Measurements from ENCODE around the gene C21orf91.

The C21orf91 gene

GRCh38 chr21:17813353-17813752 is 5.8 kb downstream of the C21orf91 start:
- Histone ChIP-seq H3K27me3 (no peaks in the 10 kb centered on the region), H3K4me1 (ENCODE audit: control insufficient read depth in 1 of 2, insufficient read depth in 1 of 2, low read depth in 1 of 2, low read length in 1 of 2) (peaks cover 16 to 17% of the 10 kb centered on the region in 2 experiments), H3K36me3 (peaks cover 72% of the 10 kb centered on the region), H3K9me3 (no peaks in the 10 kb centered on the region), H3K4me3 (ENCODE audit: low read depth in 1 of 2, low read length in 1 of 2) (no peak overlapping the region), H3K27ac (no peak overlapping the region)
- no peak for TF ChIP-seq CTCF (IDR thresholded peaks at IDR 0.05)

GRCh38 chr21:17805966-17806365 is 13.2 kb downstream of the C21orf91 start:
- Histone ChIP-seq H3K27me3 (no peaks in the 10 kb centered on the region), H3K36me3 (peaks cover 28% of the 10 kb centered on the region), H3K4me3 (ENCODE audit: low read depth in 1 of 2, low read length in 1 of 2) (no peak overlapping the region), H3K9me3 (no peaks in the 10 kb centered on the region), H3K4me1 (ENCODE audit: control insufficient read depth in 1 of 2, insufficient read depth in 1 of 2, low read depth in 1 of 2, low read length in 1 of 2) (no peaks in the 10 kb centered on the region), H3K27ac (no peak overlapping the region)
- TF ChIP-seq CTCF (IDR thresholded peaks at IDR 0.05): no peak

- H3K36me3 ChIP-seq: peaks cover 10% of the 10 kb centered on the region
- no peak overlapping the region for H3K27ac ChIP-seq
- H3K4me3 ChIP-seq (ENCODE audit: low read depth in 1 of 2, low read length in 1 of 2): no peak overlapping the region
Observed at GRCh38 chr21:17803536-17803935, 15.6 kb downstream of the C21orf91 start.

GRCh38 chr21:17802572-17802971 is 16.6 kb downstream of the C21orf91 start:
- no peak for TF ChIP-seq CTCF (IDR thresholded peaks at IDR 0.05)
- Histone ChIP-seq H3K4me1 (ENCODE audit: control insufficient read depth in 1 of 2, insufficient read depth in 1 of 2, low read depth in 1 of 2, low read length in 1 of 2) (no peaks in the 10 kb centered on the region), H3K36me3 (peaks cover 4% of the 10 kb centered on the region), H3K27me3 (no peaks in the 10 kb centered on the region), H3K27ac (no peak overlapping the region), H3K9me3 (no peaks in the 10 kb centered on the region), H3K4me3 (ENCODE audit: low read depth in 1 of 2, low read length in 1 of 2) (no peak overlapping the region)

More at GRCh38 chr21:17803536-17803935, 15.6 kb downstream of the C21orf91 start:
- TF ChIP-seq CTCF (IDR thresholded peaks at IDR 0.05): no peak
- Histone ChIP-seq H3K9me3 (no peaks in the 10 kb centered on the region), H3K4me1 (ENCODE audit: control insufficient read depth in 1 of 2, insufficient read depth in 1 of 2, low read depth in 1 of 2, low read length in 1 of 2) (no peaks in the 10 kb centered on the region), H3K27me3 (no peaks in the 10 kb centered on the region)

- no peaks in the 10 kb centered on the region for H3K36me3 ChIP-seq
- no peak overlapping the region for H3K4me3 ChIP-seq (ENCODE audit: low read depth in 1 of 2, low read length in 1 of 2)
- no peak overlapping the region for H3K27ac ChIP-seq
- H3K27me3 ChIP-seq: no peaks in the 10 kb centered on the region
- no peak for TF ChIP-seq CTCF (IDR thresholded peaks at IDR 0.05)
- no peaks in the 10 kb centered on the region for H3K9me3 ChIP-seq
- H3K4me1 ChIP-seq (ENCODE audit: control insufficient read depth in 1 of 2, insufficient read depth in 1 of 2, low read depth in 1 of 2, low read length in 1 of 2): peaks cover 11 to 16% of the 10 kb centered on the region in 2 experiments
Observed at GRCh38 chr21:17799414-17800164, 19.6 kb downstream of the C21orf91 start.

All from neutrophil (primary cell).